K562 (cell line): ENCODE results near the gene ERVFRD-1. TPM values are rescaled to one million over a fixed set of nuclear protein-coding genes. Genes with fewer than 3 reads are reported as not detected.

Experiments used
- CEBPB ChIP-seq: fragments of 450-650 bp; IDR thresholded peaks from 2 replicates; pipeline ENCODE4 v1.6.1; 2016; ENCODE audit warnings: missing genetic modification characterization, missing compliant biosample characterization
- MCM5 ChIP-seq: fragments of 450-650 bp; IDR thresholded peaks from 2 replicates; pipeline ENCODE4 v1.6.1; 2016; ENCODE audit warnings: low read depth
- RCOR1 ChIP-seq, 2 experiments: IDR thresholded peaks; 2 replicates each; pipeline ENCODE4 v1.6.1; 2012; ENCODE audit warnings: low read depth in 2 of 2, low read length in 2 of 2, borderline replicate concordance in 1 of 2, improper control_type of control experiment in 1 of 2
- SAFB ChIP-seq: fragments of 200-400 bp; formaldehyde crosslinking; IDR thresholded peaks from 2 replicates; pipeline ENCODE4 v1.6.1; 2017; ENCODE audit warnings: low read depth, low read length, borderline replicate concordance
- STAT5B ChIP-seq: fragments of 250-450 bp; sonication (Bioruptor Pico); IDR thresholded peaks from 2 replicates; pipeline ENCODE4 v1.8.0; 2021; ENCODE audit warnings: mild to moderate bottlenecking, inconsistent platforms
- polyA plus RNA-seq, 8 experiments: library from polyadenylated mRNA; depleted of rRNA in 4 of 8; stranded (reverse) in 5 of 8; unstranded in 3 of 8; fragments of >200 nt; fragmentation: Nextera tagmentation in 2 of 8; fragmentation: Illumina TruSeq in 1 of 8; extraction: Ambion mirVana in 2 of 8; extraction: Trizol in 1 of 8; gene quantifications; 2 replicates each; pipeline versions ENCODE4 v1.2.1 to v1.2.3, GENCODE V29; 2011 to 2014; ENCODE audit warnings: inconsistent platforms in 1 of 8, missing spikeins in 1 of 8
- total RNA-seq, 7 experiments: library from RNA; depleted of rRNA in 6 of 7; stranded (reverse); fragments of >200 nt in 6 of 7; fragmentation: Illumina TruSeq in 2 of 7; extraction: Trizol in 2 of 7; gene quantifications; 2 replicates each; pipeline versions ENCODE4 v1.2.1 to v1.2.3, GENCODE V29; 2011 to 2021; ENCODE audit warnings: low replicate concordance in 1 of 7
- TF ChIP-seq, protein P1 (sequence below): fragments of 200-600 bp; sonication (generic); IDR thresholded peaks from one replicate; pipeline ENCODE4 v1.6.1; 2012; ENCODE audit warnings: mild to moderate bottlenecking, low read depth, low read length, inconsistent platforms
- TF ChIP-seq, protein P2 (sequence below): fragments of 450-650 bp; IDR thresholded peaks from 2 replicates; pipeline ENCODE4 v1.6.1; 2018; ENCODE audit not compliant: partially characterized antibody
- TF ChIP-seq, protein P3 (sequence below), 2 experiments: fragments of 450-650 bp in 1 of 2; IDR thresholded peaks; 2 replicates each; pipeline ENCODE4 v1.6.1; 2011 to 2017; ENCODE audit warnings: low read depth in 2 of 2, antibody characterized with exemption in 1 of 2, borderline replicate concordance in 1 of 2, low read length in 1 of 2, mild to moderate bottlenecking in 1 of 2, mixed read lengths in 1 of 2; ENCODE audit not compliant: control insufficient read depth in 1 of 2

The ERVFRD-1 gene
- total and polyA plus RNA-seq, 9 of the 15 experiments (the other 6 are each of a cell fraction or from before 2014, with no cell fraction given) = 0.05 to 0.14 (median 0.09) TPM; not detected in 2

DNA sequence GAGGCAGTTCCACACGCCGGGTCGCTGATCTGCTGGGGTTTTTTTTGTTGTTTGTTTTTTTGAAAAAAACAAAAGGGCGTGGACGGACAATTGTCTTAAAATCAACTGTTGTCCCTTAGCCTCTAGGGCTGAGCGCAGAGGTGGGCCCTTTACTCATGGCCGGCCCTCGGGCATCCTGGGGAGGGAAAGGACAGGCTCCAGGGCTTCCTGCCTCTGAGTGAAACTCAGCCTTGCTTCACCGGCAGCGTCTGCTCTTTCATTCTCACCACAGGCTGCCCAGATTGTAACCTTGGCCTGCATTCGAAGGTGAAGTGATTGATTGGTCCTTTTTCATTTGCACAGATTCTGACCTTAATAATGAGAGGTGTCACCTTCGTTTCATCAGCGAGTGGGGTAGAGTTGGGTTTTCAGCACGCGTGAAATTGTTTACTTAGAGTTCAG lies 17.1 kb downstream of the ERVFRD-1 start (continued):
- TF ChIP-seq, protein P1, sequence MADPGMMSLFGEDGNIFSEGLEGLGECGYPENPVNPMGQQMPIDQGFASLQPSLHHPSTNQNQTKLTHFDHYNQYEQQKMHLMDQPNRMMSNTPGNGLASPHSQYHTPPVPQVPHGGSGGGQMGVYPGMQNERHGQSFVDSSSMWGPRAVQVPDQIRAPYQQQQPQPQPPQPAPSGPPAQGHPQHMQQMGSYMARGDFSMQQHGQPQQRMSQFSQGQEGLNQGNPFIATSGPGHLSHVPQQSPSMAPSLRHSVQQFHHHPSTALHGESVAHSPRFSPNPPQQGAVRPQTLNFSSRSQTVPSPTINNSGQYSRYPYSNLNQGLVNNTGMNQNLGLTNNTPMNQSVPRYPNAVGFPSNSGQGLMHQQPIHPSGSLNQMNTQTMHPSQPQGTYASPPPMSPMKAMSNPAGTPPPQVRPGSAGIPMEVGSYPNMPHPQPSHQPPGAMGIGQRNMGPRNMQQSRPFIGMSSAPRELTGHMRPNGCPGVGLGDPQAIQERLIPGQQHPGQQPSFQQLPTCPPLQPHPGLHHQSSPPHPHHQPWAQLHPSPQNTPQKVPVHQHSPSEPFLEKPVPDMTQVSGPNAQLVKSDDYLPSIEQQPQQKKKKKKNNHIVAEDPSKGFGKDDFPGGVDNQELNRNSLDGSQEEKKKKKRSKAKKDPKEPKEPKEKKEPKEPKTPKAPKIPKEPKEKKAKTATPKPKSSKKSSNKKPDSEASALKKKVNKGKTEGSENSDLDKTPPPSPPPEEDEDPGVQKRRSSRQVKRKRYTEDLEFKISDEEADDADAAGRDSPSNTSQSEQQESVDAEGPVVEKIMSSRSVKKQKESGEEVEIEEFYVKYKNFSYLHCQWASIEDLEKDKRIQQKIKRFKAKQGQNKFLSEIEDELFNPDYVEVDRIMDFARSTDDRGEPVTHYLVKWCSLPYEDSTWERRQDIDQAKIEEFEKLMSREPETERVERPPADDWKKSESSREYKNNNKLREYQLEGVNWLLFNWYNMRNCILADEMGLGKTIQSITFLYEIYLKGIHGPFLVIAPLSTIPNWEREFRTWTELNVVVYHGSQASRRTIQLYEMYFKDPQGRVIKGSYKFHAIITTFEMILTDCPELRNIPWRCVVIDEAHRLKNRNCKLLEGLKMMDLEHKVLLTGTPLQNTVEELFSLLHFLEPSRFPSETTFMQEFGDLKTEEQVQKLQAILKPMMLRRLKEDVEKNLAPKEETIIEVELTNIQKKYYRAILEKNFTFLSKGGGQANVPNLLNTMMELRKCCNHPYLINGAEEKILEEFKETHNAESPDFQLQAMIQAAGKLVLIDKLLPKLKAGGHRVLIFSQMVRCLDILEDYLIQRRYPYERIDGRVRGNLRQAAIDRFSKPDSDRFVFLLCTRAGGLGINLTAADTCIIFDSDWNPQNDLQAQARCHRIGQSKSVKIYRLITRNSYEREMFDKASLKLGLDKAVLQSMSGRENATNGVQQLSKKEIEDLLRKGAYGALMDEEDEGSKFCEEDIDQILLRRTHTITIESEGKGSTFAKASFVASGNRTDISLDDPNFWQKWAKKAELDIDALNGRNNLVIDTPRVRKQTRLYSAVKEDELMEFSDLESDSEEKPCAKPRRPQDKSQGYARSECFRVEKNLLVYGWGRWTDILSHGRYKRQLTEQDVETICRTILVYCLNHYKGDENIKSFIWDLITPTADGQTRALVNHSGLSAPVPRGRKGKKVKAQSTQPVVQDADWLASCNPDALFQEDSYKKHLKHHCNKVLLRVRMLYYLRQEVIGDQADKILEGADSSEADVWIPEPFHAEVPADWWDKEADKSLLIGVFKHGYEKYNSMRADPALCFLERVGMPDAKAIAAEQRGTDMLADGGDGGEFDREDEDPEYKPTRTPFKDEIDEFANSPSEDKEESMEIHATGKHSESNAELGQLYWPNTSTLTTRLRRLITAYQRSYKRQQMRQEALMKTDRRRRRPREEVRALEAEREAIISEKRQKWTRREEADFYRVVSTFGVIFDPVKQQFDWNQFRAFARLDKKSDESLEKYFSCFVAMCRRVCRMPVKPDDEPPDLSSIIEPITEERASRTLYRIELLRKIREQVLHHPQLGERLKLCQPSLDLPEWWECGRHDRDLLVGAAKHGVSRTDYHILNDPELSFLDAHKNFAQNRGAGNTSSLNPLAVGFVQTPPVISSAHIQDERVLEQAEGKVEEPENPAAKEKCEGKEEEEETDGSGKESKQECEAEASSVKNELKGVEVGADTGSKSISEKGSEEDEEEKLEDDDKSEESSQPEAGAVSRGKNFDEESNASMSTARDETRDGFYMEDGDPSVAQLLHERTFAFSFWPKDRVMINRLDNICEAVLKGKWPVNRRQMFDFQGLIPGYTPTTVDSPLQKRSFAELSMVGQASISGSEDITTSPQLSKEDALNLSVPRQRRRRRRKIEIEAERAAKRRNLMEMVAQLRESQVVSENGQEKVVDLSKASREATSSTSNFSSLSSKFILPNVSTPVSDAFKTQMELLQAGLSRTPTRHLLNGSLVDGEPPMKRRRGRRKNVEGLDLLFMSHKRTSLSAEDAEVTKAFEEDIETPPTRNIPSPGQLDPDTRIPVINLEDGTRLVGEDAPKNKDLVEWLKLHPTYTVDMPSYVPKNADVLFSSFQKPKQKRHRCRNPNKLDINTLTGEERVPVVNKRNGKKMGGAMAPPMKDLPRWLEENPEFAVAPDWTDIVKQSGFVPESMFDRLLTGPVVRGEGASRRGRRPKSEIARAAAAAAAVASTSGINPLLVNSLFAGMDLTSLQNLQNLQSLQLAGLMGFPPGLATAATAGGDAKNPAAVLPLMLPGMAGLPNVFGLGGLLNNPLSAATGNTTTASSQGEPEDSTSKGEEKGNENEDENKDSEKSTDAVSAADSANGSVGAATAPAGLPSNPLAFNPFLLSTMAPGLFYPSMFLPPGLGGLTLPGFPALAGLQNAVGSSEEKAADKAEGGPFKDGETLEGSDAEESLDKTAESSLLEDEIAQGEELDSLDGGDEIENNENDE = no peak
- TF ChIP-seq, protein P2, sequence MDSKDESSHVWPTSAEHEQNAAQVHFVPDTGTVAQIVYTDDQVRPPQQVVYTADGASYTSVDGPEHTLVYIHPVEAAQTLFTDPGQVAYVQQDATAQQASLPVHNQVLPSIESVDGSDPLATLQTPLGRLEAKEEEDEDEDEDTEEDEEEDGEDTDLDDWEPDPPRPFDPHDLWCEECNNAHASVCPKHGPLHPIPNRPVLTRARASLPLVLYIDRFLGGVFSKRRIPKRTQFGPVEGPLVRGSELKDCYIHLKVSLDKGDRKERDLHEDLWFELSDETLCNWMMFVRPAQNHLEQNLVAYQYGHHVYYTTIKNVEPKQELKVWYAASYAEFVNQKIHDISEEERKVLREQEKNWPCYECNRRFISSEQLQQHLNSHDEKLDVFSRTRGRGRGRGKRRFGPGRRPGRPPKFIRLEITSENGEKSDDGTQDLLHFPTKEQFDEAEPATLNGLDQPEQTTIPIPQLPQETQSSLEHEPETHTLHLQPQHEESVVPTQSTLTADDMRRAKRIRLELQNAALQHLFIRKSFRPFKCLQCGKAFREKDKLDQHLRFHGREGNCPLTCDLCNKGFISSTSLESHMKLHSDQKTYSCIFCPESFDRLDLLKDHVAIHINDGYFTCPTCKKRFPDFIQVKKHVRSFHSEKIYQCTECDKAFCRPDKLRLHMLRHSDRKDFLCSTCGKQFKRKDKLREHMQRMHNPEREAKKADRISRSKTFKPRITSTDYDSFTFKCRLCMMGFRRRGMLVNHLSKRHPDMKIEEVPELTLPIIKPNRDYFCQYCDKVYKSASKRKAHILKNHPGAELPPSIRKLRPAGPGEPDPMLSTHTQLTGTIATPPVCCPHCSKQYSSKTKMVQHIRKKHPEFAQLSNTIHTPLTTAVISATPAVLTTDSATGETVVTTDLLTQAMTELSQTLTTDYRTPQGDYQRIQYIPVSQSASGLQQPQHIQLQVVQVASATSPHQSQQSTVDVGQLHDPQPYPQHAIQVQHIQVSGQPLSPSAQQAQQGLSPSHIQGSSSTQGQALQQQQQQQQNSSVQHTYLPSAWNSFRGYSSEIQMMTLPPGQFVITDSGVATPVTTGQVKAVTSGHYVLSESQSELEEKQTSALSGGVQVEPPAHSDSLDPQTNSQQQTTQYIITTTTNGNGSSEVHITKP = no peak
- no peak for TF ChIP-seq CEBPB
- peak in 1 of 2 experiments; percentile 63; a peak in 2 of 4 replicates for TF ChIP-seq RCOR1 (IDR thresholded peaks at IDR 0.05; ENCODE audit: borderline replicate concordance in 1 of 2, low read depth in 2 of 2, low read length in 2 of 2)
- TF ChIP-seq SAFB = no peak
- TF ChIP-seq, protein P3, sequence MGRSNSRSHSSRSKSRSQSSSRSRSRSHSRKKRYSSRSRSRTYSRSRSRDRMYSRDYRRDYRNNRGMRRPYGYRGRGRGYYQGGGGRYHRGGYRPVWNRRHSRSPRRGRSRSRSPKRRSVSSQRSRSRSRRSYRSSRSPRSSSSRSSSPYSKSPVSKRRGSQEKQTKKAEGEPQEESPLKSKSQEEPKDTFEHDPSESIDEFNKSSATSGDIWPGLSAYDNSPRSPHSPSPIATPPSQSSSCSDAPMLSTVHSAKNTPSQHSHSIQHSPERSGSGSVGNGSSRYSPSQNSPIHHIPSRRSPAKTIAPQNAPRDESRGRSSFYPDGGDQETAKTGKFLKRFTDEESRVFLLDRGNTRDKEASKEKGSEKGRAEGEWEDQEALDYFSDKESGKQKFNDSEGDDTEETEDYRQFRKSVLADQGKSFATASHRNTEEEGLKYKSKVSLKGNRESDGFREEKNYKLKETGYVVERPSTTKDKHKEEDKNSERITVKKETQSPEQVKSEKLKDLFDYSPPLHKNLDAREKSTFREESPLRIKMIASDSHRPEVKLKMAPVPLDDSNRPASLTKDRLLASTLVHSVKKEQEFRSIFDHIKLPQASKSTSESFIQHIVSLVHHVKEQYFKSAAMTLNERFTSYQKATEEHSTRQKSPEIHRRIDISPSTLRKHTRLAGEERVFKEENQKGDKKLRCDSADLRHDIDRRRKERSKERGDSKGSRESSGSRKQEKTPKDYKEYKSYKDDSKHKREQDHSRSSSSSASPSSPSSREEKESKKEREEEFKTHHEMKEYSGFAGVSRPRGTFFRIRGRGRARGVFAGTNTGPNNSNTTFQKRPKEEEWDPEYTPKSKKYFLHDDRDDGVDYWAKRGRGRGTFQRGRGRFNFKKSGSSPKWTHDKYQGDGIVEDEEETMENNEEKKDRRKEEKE (IDR thresholded peaks at IDR 0.05; ENCODE audit: borderline replicate concordance in 1 of 2, control insufficient read depth in 1 of 2, low read depth in 2 of 2, low read length in 1 of 2) = no peak
- TF ChIP-seq MCM5 = no peak
- TF ChIP-seq STAT5B = no peak
